GM19035 (cell line): ENCODE data around the gene TAF8.

Source experiments
- ATAC-seq: cut with Tn5 transposase; IDR thresholded peaks from one replicate; pipeline ENCODE4 v1.9.1; 2021; ENCODE audit not compliant: unreplicated experiment

Gene TAF8

DNA sequence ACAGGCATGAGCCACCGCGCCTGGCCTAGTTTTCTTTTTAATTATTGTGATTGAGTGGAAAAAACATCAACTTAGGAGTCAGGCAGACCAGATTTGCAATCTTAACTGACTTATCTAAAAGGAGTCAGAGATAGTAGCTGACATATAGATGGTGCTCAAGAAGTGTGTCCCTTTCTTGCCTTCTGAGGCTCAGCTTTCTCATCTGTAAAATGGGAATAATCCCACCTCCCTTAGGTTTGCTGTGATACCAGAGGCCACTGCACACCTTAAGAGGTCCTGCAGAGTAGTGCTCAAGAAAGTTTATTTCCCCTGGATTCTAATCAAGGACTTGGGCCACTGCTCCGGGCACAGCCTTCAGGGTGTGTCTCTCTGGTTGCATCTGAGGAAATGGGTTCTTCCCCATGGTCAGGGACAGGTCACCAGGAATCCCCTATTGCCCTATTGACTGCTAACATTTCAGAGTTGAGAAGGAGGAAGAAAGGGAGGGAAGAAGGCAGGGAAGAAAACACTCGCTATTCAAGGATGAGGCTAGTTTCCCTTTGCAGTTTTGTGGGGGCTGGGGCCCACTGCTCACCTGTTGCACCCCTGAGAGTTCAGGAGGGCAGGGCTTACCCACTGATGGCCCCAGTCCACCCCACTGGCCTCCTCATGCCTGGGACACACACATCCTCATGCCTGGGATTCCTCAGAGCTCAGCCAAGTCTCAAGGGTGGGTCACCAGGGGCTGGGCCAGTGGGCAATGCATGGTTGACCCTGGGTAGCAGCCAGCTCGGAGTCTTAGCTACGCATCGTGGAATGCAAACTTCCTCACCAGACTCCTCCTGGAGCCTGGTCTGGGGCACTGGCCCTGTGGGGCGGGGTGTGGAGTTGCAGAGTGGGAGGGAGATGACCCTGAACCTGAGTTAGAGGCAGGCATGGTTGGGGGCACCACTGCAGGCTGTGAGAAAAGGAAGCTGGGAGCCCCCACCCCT is 70.9 kb downstream of the TAF8 start:
- no peak for ATAC-seq

DNA sequence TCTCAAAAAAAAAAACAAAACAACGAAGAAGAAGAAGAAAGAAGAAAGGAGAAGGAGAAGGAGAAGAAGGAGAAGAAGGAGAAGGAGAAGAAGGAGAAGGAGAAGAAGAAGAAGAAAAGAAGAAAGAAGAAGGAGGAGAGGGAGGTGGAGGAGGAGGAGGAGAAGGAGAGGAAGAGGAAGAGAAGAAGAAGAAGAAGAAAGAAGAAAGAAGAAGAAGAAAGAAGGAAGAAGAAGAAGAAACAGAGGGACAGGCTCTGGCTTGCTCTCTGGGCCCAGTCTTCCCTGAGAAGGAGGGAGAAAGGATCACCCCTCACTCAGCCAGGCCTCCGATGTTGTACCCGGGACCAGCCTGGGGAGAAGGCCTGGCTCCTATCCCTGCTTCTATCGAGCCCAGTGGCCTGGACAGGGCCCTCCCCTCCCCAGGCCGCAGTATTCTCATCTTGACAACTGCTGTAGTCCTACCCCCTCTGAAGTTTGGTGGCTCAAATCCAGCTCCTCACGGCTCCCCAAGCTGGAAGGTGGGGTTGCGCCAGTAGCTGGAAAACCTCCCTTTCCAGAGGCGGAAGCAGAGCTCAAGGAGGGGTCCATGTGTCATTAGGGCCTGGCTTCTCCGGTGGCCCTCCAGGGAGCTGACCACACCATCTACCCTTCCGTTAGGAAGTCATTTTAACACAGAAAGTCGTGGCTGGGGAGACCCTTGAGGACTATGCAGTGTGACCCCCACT is 73.2 kb downstream of the TAF8 start:
- ATAC-seq, result no peak

DNA sequence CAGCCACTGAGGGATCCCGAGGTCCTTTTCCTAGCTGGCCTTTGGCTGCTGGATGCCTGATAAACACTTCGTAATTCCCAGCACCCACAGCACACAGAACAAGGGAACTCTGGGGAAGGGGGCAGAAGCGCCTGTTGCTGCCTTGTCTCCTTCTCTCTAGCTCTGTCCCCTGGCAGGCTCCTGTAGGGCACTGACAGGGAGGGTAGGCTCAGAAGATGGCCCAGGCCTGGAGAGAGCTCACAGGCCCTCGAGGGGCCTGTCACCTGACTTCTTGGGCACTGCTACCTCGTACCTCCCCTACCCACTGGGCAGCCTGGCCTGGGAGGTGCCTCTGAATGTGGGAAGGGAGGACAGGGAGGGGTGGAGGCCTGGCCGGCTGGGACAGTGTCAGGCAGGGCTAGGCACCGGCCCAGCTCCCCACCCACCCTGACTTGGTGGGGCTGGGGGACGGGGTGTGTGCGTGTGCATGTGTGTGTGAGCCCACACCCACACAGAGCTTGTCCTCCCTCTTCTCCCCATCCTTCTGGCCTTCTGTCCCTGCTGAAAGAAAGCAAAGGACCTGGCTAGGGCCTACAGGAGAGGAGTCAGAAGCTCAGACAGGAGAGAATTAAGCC is 74.0 kb downstream of the TAF8 start:
- ATAC-seq, result no peak

DNA sequence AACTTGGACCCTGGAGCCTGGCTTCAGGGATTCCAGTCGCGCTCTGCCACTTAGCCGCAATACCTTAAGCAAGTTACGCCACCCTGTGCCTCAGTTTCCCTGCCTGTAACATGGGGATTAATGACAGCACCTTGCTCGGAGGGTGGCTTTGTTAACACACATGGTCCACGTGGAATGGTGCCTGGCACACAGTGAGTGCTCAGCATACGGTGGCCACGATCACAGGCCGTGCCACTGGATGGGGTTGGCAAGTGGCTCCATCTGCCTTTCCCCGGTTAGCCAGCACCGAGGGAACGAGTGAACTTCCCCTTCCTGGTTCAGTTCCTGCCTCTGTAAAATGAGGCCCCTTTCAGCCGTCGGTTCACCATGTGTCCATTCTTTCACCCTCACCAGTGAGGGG is 74.9 kb downstream of the TAF8 start:
- no peak for ATAC-seq

DNA sequence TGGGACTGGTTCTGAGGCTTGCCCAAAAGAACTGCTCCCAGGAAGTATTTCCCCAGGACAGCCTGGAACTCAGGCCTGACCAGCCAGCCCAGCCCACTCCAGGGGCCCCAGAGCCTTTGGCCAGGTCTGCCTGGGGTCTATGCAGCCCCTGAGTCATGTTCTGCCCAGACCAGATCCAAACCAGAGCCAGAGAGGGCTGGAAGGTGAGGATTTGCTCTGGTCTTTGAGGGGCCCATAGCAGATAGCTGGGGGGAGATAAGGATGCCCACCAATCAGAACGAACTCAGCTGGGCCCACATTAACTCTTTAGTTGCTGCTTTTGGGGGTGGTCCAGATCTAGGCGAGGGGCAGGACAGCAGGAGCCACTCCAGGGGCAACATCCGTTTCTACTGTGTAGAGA is 75.3 kb downstream of the TAF8 start:
- no peak for ATAC-seq

DNA sequence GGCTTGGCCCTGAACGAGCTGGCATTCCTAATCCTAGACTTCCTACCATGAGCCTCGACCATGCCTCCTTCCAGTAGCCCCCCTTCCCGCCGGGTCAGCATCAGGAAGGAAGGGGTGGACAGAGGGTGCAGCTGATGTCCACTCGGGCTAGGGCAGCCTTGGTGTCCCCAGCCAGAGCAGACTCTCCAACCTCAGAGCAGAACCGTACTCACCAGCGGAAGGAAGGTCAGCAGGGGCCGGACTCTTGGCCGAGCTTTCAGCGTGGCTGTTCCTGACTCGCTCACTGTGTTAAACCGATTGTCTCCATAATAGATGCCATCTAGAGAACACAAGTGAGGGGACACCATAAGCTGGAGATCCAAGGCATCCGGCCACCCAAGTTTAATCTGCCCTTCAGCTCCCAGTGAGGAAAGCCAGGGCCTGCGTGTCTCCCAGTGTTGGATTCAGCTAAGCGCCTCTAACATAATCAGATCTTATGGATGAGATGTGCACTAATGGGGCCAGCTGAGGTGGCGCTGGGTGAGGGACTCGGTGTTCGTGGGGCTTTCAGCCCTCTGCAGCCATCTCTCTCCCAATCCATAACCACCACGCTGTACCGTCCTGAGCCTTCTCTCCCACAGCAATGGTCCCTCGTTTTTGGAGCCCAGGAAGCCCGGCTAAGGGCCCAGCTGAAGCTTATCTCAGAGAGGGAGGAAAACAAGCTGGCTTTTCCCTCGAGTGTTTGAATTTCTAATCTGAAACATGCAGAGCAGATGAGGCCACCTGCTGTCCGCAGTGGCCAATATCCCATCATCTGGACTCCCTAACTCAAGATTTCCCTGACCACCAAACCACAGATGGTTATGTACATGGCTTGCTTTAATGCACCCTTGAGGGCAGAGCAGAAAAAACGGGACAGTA is 78.4 kb downstream of the TAF8 start:
- no peak for ATAC-seq

DNA sequence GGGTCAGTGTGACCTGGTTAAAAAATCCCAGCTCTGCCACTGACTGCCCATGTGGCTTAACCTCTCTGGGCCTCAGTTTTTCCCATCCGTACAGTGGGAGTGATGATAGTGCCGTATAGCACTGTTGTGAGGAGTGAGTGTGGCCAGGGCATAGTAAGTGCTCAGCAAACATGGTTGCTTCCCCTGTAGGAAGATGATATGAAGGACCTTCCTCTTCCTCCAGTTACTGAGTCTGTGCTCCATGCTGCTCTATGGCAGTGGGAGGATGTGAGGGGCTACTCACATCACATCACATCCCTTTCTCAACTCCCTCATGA is 79.0 kb downstream of the TAF8 start:
- no peak for ATAC-seq

DNA sequence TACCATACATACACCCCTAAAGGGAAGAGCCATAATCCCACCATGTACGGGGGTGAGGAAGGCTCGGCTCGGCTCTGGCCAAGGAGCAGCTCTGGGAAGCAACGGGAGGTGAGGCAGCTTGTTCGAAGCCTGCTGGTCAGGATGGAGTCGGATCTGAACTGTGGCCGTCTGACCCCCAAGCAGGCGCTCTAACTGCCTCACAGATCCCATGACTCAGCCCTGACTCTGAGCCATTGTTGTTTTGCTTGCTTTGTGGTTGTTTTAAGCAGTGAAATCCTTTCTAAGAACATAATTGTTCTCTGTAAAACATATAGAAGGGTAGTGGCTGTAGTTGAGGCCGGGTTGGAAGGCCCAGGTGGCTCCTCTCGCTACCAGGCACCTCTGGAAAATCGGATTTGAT is 81.2 kb downstream of the TAF8 start:
- ATAC-seq, result no peak

DNA sequence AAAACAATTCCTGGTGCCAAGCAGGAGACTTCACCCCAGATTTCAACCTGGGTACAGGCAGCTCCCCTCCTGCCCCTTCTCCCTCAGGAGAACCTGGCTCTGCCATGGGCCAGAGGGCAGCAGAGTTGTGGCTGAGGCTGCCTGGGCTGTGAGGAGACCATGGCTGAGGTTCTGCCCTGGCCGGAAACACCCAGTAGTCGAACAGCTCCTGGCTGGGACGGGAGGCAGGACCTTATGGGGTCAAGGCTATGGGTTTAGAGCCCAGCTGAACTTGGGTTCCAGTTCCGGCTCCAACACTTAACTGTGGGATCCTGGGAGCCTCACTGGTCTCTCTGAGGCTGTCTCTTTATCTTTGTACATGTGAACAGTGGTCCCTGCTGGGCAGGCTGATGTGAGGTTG is 83.6 kb downstream of the TAF8 start:
- ATAC-seq, result no peak

DNA sequence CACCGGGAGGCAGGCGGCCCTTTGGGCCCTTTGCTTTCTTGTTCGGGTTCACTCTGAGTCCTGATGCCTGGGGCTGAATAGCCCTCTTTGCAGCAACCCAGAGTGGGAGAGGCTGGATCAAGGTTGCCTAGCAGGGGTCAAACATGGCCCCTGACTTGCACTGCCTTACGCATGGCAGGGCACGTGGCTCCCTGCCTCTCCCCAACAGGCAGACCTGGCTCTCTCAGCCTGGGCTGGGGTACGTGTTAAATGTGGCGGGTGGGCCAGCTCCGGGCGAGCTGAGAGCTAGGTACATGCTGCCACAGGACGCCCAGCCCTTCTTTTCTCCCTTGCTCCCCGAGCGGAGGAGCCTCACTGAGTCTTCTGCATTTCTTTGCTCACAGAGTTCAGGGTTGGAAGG is 84.8 kb downstream of the TAF8 start:
- ATAC-seq, result no peak

DNA sequence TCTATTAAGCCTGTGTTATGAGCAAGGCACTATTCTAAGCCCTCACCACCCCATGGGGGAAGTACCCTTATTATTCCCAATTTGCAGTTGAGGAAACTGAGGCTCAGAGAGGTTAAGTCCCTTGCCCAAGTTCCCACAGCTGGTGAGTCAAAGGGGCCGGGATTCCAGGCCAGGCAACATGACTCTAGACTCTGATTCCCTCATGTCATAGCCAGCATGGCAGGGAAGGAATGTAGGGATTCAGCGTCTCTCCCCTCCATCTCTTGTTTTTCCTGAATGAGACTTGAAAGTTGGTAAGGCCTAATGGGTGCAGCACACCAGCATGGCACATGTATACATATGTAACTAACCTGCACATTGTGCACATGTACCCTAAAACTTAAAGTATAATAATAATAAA is 85.4 kb downstream of the TAF8 start:
- ATAC-seq, result no peak

DNA sequence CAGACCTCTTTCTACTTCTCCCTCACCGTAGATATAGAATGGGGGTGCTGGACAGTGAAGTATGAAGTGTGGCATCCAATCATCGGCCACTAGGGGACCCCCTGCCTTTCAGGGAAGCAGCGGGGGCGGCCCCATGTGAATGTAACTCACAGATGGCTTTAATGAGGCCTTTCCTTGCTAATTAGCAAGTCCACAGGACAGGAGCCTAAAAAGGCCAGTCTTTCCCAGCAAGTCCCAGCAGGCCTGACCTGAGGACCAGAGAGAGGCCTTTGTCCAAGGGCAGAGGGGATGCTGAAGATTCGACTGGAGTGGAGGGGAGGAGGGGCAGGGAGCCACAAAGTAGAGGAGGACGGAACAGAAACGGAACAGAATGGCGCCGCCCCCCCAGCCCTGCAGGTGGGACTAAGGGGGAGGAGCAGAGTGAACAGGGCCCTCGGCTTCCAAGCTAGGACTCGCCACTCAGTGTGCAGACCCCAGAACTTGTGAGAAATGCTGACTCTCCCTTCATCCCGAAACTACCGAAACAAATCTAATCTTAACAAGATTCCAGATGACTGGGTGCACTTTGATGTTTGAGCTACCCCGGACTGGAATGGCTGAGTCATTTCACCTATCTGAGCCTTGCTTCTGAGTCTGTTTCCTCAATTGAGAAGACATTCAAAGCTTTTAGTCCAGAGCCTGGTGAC is 86.3 kb downstream of the TAF8 start:
- ATAC-seq, result no peak
